ENCODE data around the gene FKBP1B. TPM values are rescaled to one million over a fixed set of nuclear protein-coding genes. Genes with fewer than 3 reads are reported as not detected.
"Not testable (repeated sequence)": the region's sequence is repeated elsewhere in the genome, so short reads cannot be mapped to it uniquely, and the experiment has no call there.

FKBP1B gene
- total RNA-seq, 1 experiment from 2014 or later = 58.6 TPM

- peak; percentile 53 for DNase-seq (ENCODE audit: low spot score)
- TF ChIP-seq FOXP1 (CRISPR knock-in tag; IDR thresholded peaks at IDR 0.05; ENCODE audit: borderline replicate concordance) (0 out of 2 replicates have a peak, but pooled peaks have one; percentile 22), FOXK1 (CRISPR knock-in tag; IDR thresholded peaks at IDR 0.05) (peak; percentile 82), GABPB1 (CRISPR knock-in tag; IDR thresholded peaks at IDR 0.05) (peak; percentile 38; the same call in 1 of the 2 replicates)
- TF ChIP-seq, protein P1, sequence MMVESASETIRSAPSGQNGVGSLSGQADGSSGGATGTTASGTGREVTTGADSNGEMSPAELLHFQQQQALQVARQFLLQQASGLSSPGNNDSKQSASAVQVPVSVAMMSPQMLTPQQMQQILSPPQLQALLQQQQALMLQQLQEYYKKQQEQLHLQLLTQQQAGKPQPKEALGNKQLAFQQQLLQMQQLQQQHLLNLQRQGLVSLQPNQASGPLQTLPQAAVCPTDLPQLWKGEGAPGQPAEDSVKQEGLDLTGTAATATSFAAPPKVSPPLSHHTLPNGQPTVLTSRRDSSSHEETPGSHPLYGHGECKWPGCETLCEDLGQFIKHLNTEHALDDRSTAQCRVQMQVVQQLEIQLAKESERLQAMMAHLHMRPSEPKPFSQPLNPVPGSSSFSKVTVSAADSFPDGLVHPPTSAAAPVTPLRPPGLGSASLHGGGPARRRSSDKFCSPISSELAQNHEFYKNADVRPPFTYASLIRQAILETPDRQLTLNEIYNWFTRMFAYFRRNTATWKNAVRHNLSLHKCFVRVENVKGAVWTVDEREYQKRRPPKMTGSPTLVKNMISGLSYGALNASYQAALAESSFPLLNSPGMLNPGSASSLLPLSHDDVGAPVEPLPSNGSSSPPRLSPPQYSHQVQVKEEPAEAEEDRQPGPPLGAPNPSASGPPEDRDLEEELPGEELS (CRISPR knock-in tag; IDR thresholded peaks at IDR 0.05) = 0 out of 2 replicates have a peak, but pooled peaks have one; percentile 19
- not testable (repeated sequence) for ATAC-seq, H3K9me3 Mint-ChIP-seq, H3K36me3 Mint-ChIP-seq
- Mint-ChIP-seq H3K4me1 (peaks cover 11% of the 10 kb centered on the region), H3K4me3 (peak overlapping the region; percentile 34), H3K27ac (0 out of 2 replicates have a peak overlapping the region, but pooled peaks have one; percentile 29), H3K27me3 (ENCODE audit: low read depth) (peaks cover 13% of the 10 kb centered on the region; the same call in 1 of the 2 replicates)
- POLR2A ChIA-PET = interaction anchor here (1.5 kb wide), 1 partner anchor 28 kb away, joined by 3 read pairs; the partner anchor contains the start of genes FAM228B and PFN4
- CTCF ChIA-PET = interaction anchor here (0.7 to 2.3 kb wide), 2 partner anchors 11 to 18 kb away, joined by 3 to 15 read pairs; partner anchors contain the start of gene TP53I3
Measured at GRCh38 chr2:24095171-24095677, 45.7 kb downstream of the FKBP1B start.

DNA sequence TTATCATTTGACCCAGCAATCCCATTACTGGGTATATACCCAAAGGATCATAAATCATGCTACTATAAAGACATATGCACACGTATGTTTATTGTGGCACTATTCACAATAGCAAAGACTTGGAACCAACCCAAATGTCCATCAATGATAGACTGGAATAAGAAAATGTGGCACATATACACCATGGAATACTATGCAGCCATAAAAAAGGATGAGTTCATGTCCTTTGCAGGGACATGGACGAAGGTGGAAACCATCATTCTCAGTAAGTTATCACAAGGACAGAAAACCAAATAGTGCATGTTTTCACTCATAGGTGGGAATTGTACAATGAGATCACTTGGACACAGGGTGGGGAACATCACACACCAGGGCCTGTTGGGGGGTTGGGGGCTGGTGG, 51.2 kb downstream of the FKBP1B start:
- H3K4me3 Mint-ChIP-seq; ATAC-seq; H3K27ac Mint-ChIP-seq; DNase-seq (ENCODE audit: low spot score); POLR2A ChIA-PET; H3K36me3 Mint-ChIP-seq; CTCF ChIA-PET; H3K4me1 Mint-ChIP-seq: not testable (repeated sequence)
- Mint-ChIP-seq H3K9me3 (peaks cover 10% of the 10 kb centered on the region), H3K27me3 (ENCODE audit: low read depth) (peaks cover 21% of the 10 kb centered on the region)

DNA sequence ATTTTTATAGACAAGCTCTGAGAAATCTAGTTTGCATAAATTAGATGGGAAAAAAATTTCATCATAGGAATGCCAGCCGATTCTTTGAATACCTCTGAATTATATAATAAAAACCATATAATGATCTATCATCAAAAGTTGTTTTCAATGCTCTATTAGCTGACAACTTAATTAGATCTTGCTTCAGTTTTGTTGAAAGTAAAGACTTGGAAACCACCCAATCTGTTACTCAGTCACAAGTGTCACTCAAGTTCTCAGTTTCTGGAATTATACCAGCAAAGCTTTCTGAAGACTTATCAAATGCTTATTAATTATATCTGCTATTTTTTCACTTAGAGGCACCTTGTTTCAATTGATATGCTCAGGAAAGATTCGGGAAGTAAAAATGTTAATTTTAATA, 52.5 kb downstream of the FKBP1B start:
- Mint-ChIP-seq H3K4me3 (no peak overlapping the region), H3K27me3 (ENCODE audit: low read depth) (peaks cover 23% of the 10 kb centered on the region), H3K9me3 (peaks cover 17% of the 10 kb centered on the region), H3K36me3 (peaks cover 9% of the 10 kb centered on the region), H3K4me1 (0 out of 2 replicates have a peak, but pooled peaks cover 4% of the 10 kb centered on the region), H3K27ac (no peak overlapping the region)
- DNase-seq (ENCODE audit: low spot score) (no peak), ATAC-seq (no peak)
- POLR2A ChIA-PET = interaction anchor here (1.1 kb wide), 1 partner anchor 18 kb away, joined by 3 read pairs; the partner anchor contains the start of gene TP53I3
- TF ChIP-seq GRHL2 (CRISPR knock-in tag; IDR thresholded peaks at IDR 0.05; ENCODE audit: insufficient replicate concordance, severe bottlenecking) (no peak), PRDM15 (CRISPR knock-in tag; IDR thresholded peaks at IDR 0.05) (no peak), ZNF263 (CRISPR knock-in tag; IDR thresholded peaks at IDR 0.05; ENCODE audit: low read depth) (no peak), ELF4 (CRISPR knock-in tag; IDR thresholded peaks at IDR 0.05; ENCODE audit: low read depth) (no peak)
- TF ChIP-seq, protein P2, sequence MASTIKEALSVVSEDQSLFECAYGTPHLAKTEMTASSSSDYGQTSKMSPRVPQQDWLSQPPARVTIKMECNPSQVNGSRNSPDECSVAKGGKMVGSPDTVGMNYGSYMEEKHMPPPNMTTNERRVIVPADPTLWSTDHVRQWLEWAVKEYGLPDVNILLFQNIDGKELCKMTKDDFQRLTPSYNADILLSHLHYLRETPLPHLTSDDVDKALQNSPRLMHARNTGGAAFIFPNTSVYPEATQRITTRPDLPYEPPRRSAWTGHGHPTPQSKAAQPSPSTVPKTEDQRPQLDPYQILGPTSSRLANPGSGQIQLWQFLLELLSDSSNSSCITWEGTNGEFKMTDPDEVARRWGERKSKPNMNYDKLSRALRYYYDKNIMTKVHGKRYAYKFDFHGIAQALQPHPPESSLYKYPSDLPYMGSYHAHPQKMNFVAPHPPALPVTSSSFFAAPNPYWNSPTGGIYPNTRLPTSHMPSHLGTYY (CRISPR knock-in tag; IDR thresholded peaks at IDR 0.05) = no peak
- CTCF ChIA-PET = interaction anchor here (2.5 kb wide), 1 partner anchor 18 kb away, joined by 8 read pairs; the partner anchor contains the start of gene TP53I3

DNA sequence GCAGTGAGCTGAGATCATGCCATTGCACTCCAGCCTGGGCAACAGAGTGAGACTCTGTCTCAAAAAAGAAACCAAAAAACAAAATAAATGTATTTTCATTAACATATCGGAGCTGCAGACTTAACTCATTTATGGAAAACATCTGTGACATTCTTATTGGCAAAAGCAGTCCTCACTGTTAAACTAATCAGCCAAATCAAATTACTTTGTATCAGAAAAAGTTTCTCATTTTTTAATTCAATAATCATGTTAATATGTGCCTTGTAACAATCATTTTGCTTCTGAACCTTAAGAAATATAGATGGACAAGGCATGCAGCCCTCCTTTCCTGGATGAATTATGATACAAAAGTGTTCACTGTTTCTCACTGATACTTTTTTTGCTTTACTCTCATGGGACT, 53.1 kb downstream of the FKBP1B start:
- Mint-ChIP-seq H3K4me1 (0 out of 2 replicates have a peak, but pooled peaks cover 4% of the 10 kb centered on the region), H3K27ac (no peak overlapping the region), H3K4me3 (no peak overlapping the region), H3K9me3 (peaks cover 24% of the 10 kb centered on the region), H3K36me3 (peaks cover 9% of the 10 kb centered on the region), H3K27me3 (ENCODE audit: low read depth) (peaks cover 24% of the 10 kb centered on the region)
- TF ChIP-seq ATF1 (CRISPR knock-in tag; IDR thresholded peaks at IDR 0.05) (no peak), TEAD4 (CRISPR knock-in tag; IDR thresholded peaks at IDR 0.05) (no peak), NFYB (CRISPR knock-in tag; conservative IDR thresholded peaks at IDR 0.05; ENCODE audit: low read depth) (no peak), NR1H2 (CRISPR knock-in tag; IDR thresholded peaks at IDR 0.05) (no peak), FOXP1 (CRISPR knock-in tag; IDR thresholded peaks at IDR 0.05; ENCODE audit: borderline replicate concordance) (no peak), EMX1 (CRISPR knock-in tag; IDR thresholded peaks at IDR 0.05) (no peak), IRF2 (CRISPR knock-in tag; IDR thresholded peaks at IDR 0.05; ENCODE audit: borderline replicate concordance, low read depth) (no peak), FOXK1 (CRISPR knock-in tag; IDR thresholded peaks at IDR 0.05) (no peak), ETV6 (CRISPR knock-in tag; IDR thresholded peaks at IDR 0.05) (no peak)
- ChIA-PET POLR2A (no interaction called here), CTCF (interaction anchor here (2.5 kb wide), 1 partner anchor 19 kb away, joined by 8 read pairs; the partner anchor contains the start of gene TP53I3)
- no peak for ATAC-seq
- DNase-seq (ENCODE audit: low spot score) = no peak
